ENCODE measurements around the gene HOXA5.

Gene HOXA5

GRCh38 chr7:27143023-27143949 is at the start of gene HOXA5:
TSS of gene HOXA5 (minus strand) at chr7:27143681. CDS start at chr7:27143607, 74 bp downstream.
- DNase-seq: peak; percentile 87

GRCh38 chr7:27192546-27193334 is 49.3 kb upstream of the HOXA5 start:
- peak; percentile 56 for DNase-seq

- peak; percentile 67 for DNase-seq
These were observed 48.5 kb upstream of the HOXA5 start for GRCh38 chr7:27191833-27192545.

GRCh38 chr7:27191161-27191731 is 47.8 kb upstream of the HOXA5 start:
- DNase-seq: peak; percentile 25

DNA sequence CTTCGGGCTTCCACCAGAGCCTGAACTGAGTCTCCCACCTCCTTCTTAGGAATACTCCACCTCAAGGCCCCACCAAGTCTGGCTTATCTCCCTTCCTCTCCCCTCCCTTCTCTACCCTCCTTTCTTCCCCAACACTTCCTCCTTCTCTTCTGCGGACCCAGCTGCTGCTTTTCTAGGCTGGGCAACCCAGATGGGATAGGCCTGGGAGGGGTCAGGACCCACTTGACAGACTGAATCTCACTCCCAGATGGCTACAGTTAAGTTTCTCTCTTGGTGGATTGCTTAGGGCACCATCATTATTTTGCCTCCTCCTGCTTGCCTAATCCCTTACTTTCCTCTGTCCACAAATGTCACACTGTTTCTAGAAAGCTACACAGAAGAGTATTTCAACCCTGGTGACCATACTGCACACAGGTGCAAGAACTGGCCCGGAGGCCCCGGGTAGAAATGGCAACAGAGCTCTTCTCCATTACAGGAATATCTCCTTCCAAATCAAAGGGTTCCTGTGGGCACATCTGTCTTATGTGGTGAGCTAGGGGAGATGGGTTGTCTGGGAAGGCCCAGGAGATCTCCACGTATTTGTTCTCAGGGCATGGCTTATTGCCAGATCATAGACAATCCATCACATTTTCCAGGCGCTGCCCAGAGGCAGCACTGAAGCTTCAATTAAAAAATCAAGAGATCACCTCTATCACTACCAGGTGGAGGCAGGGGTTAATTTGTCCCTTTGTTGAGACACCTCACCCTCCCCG is 46.7 kb upstream of the HOXA5 start:
- DNase-seq: peak; percentile 28

- peak; percentile 45 for DNase-seq
These were observed 46.0 kb upstream of the HOXA5 start for GRCh38 chr7:27189295-27189996.

GRCh38 chr7:27188386-27189294 is 45.2 kb upstream of the HOXA5 start:
- peak; percentile 64 for DNase-seq

DNA sequence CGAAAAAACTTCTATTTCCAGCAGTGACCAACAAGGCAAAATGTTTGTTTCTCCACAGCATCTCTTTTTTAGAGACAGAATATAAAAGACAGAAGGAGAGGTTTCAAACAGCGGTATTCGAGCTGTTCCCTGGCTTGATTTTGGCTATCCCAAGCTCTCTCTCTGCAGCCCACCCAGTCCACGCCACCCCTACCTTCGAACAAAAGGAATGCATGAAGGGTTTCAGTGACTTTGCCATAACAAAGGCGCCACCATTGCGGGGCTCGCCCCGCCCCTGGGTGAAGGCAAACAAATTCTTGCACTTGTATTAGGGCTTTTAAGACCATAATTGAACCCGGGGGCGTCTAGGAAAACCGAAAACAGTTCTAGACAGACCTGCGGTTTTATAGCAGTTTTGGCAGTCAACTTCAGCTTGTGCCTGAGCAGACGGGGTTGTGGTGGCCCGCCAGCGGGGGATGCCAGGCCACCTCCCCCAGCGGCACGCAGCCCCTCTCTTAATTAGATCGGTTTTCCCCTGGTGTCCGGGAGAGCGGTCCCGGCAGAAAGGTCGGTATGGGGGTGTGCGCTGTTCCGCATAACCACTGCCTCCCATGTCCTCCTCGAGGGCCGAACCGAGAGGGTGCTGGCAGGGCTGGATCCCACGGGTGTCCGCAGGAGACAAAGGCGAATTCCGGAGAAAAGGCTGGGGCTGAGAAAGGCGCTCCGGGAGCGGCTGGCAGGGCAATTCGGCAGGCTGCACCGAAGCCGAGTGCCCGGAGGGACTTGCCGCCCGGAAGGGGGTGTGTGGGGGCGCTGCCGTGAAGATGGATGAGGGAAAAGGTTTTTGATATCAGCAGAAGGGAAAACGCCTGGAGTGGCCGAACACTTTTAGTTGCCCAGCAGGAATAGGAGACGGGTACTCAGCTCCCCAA is 44.2 kb upstream of the HOXA5 start:
- peak; percentile 46 for DNase-seq

DNA sequence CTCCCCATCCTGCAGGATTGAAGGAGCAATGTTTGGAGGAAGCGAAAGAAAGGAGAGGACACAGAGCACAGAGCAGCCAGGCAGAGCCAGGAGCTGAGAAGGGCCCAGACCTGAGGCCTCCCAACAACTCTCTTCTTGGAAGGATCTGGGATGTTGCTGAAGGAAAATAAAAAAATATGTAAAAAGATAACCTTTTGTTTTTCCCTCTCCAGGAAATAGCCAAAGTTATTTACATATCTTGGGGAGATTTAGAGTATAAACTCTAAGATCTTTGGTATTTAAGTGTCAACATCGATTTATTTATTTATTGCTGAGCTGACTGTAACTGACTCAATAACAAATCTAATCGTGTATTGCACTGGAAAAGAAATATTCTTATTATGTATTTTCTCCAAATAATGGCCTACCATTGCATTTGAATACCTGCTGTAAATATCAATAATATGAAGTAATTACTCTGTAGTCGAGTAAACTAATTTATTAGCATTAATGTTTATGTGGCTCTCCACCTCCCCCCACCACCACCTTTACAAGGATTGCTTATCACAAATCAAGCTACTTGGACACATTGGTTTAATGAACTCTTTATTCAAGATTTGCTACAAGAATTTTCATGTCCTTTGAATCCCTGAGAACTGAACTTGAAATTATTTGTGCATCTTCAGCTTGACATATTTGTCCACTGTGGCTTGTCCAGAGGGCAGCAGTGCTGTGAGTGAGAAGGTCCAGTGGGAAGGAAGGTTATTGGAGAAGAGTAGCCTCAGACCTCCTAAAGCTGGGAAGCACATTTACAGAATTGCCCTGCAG is 43.4 kb upstream of the HOXA5 start:
- DNase-seq: peak; percentile 22

GRCh38 chr7:27185854-27186667 is 42.6 kb upstream of the HOXA5 start:
- DNase-seq: peak; percentile 51

GRCh38 chr7:27185013-27185853 is 41.8 kb upstream of the HOXA5 start, which contains the start of gene HOXA11:
TSS of gene HOXA11 (minus strand) at chr7:27185232. CDS start at chr7:27185144, 88 bp downstream.
- DNase-seq: peak; percentile 86

DNA sequence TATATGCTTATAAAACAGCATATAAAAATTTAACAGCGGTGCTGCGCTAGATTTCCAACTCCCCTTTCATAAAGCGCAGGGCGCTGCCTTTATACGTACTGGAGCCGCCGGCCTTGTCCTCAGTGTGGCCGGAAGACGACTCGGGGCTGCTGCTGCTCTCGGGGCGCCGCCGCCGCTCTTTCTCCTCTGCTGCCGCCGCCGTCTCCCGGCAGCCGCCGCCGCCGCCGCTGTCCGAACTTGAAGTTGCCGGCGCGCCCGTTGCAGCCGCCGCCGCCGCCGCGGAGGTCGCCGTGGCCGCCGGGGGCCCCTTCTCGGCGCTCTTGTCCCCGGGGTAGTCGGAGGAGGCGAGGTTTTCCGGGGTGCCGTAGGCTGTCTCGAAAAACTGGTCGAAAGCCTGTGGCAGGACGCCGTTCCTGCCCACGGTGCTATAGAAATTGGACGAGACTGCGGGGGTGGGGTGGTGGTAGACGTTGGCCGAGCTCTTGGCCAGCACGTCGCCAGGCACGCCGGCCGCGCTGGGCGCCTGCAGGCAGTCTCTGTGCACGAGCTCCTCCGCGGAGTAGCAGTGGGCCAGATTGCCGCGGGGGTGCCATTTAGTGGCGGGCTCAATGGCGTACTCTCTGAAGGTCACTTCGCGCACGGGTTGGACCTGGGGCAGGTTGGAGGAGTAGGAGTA is 41.0 kb upstream of the HOXA5 start:
- peak; percentile 67 for DNase-seq

- peak; percentile 50 for DNase-seq
These were observed 40.3 kb upstream of the HOXA5 start for GRCh38 chr7:27183682-27184336.

- DNase-seq: peak; percentile 70
These were observed 39.6 kb upstream of the HOXA5 start for GRCh38 chr7:27182861-27183681.

All from left hindlimb (tissue), 1 donor.